Measurements from ENCODE around the gene NPIPA5.
"Not testable (repeated sequence)": the region's sequence is repeated elsewhere in the genome, so short reads cannot be mapped to it uniquely, and the experiment has no call there.

Gene NPIPA5

GRCh38 chr16:15396948-15397594, 19.0 kb upstream of the NPIPA5 start:
- no peak overlapping the region for H3K27ac ChIP-seq
- TF ChIP-seq ZFX (IDR thresholded peaks at IDR 0.05) = no peak
- TF ChIP-seq, protein P1, sequence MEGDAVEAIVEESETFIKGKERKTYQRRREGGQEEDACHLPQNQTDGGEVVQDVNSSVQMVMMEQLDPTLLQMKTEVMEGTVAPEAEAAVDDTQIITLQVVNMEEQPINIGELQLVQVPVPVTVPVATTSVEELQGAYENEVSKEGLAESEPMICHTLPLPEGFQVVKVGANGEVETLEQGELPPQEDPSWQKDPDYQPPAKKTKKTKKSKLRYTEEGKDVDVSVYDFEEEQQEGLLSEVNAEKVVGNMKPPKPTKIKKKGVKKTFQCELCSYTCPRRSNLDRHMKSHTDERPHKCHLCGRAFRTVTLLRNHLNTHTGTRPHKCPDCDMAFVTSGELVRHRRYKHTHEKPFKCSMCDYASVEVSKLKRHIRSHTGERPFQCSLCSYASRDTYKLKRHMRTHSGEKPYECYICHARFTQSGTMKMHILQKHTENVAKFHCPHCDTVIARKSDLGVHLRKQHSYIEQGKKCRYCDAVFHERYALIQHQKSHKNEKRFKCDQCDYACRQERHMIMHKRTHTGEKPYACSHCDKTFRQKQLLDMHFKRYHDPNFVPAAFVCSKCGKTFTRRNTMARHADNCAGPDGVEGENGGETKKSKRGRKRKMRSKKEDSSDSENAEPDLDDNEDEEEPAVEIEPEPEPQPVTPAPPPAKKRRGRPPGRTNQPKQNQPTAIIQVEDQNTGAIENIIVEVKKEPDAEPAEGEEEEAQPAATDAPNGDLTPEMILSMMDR (conservative IDR thresholded peaks at IDR 0.05) = no peak

- H3K27ac ChIP-seq = peak overlapping the region; percentile 77
Observed at GRCh38 chr16:15396509-15396829, 18.4 kb upstream of the NPIPA5 start.

DNA sequence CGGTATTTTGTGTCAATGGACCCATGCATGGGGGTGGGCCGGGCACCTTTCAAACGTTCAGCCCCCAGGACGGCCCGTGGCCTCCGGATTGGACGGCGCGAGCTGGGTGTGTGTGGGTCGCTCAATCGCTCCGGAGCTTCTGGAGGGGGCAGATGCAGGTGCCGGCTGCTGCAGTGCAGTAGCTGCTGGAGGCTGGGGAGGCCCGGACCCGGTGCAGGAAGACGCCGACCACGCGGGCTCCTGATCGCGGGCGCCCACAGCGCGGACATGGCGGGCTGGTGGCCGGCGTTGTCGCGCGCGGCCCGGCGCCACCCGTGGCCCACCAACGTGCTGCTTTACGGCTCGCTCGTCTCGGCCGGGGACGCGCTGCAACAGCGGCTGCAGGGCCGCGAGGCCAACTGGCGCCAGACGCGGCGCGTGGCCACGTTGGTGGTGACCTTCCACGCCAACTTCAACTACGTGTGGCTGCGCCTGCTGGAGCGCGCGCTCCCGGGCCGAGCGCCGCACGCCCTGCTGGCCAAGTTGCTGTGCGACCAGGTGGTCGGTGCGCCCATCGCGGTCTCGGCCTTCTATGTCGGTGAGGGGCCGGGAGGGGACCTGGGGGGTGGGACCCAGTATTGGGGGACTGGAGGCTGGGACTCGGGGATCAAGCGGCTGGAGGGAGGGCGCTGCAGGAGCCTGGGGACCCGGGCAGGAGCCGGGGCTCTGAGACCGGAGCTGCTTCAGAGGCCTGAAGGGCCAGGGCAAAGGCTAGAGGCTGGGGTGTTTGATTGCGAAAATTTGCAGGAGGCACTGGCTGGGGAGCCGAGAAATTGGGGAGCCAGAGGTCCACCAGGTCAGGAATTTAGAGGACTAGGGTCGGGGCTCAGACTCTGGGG, 17.8 kb upstream of the NPIPA5 start, which contains the start of gene MPV17L:
Gene MPV17L, plus strand, starts transcription at position 124 of the 878 bp plus-strand sequence. Its CDS starts 144 bp downstream, at position 268.
- TF ChIP-seq ZFX (IDR thresholded peaks at IDR 0.05) = peak; percentile 79
- peak within 1 kb of the TSS; percentile 77 for H3K27ac ChIP-seq

DNA sequence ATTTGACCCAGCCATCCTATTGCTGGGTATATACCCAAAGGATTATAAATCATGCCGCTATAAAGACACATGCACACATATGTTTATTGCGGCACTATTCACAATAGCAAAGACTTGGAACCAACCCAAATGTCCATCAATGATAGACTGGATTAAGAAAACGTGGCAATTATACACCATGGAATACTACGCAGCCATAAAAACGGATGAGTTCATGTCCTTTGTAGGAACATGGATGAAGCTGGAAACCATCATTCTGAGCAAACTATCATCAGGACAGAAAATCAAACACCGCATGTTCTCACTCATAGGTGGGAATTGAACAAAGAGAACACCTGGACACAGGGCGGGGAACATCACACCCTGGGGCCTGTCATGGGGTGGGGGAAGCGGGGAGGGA, 14.9 kb upstream of the NPIPA5 start:
- not testable (repeated sequence) for H3K27ac ChIP-seq

DNA sequence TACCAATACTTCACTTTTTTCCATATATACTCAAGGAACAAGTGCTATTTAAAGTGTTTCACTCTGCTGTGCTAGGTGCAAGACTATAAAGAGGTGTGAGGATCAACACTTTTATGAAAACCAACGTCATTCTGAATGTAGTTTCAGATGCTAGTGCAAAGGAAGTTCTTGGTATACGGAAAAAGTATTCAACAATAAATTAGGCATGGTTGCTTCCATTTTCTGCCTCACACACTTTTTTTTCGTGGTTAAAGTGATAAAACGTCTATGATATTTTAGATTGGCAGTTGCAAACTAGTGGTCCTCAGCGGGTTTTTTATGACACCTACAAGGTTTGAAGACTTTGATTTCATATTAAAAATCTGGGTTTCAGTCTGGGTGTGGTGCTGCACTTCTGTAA, 11.8 kb upstream of the NPIPA5 start:
- not testable (repeated sequence) for H3K27ac ChIP-seq

GRCh38 chr16:15388060-15388459, 10.0 kb upstream of the NPIPA5 start:
- H3K27ac ChIP-seq = not testable (repeated sequence)

- H3K27ac ChIP-seq = not testable (repeated sequence)
Observed at GRCh38 chr16:15382810-15383209, 4.7 kb upstream of the NPIPA5 start.

- H3K27ac ChIP-seq = not testable (repeated sequence)
Observed at GRCh38 chr16:15357495-15357894, 20.6 kb downstream of the NPIPA5 start.

- not testable (repeated sequence) for H3K27ac ChIP-seq
Observed at GRCh38 chr16:15354846-15355245, 23.2 kb downstream of the NPIPA5 start.

- not testable (repeated sequence) for H3K27ac ChIP-seq
Observed at GRCh38 chr16:15352852-15353251, 25.2 kb downstream of the NPIPA5 start.

DNA sequence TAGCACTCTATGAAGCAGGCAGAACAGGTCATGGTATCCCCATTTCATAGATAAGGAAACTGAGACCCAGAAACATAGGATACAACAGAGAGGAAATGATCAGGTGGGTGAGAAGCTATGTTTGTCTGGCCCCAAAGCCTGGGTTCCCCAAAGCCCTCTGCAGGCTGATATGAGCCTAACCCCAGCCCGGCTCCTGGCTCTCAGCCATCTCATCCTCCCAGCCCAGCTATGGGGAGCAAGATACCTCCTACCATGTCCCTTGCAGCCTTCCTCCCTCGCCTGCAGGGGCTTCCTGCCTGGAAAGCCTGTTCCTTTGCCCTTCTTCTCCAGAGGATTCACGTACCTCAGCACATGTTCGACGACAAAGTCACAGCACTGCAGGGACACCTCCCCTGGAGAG, 26.3 kb downstream of the NPIPA5 start:
- not testable (repeated sequence) for H3K27ac ChIP-seq

- not testable (repeated sequence) for H3K27ac ChIP-seq
Observed at GRCh38 chr16:15351251-15351650, 26.8 kb downstream of the NPIPA5 start.

GRCh38 chr16:15348721-15349120, 29.4 kb downstream of the NPIPA5 start:
- not testable (repeated sequence) for H3K27ac ChIP-seq

- H3K27ac ChIP-seq = not testable (repeated sequence)
Observed at GRCh38 chr16:15342337-15342736, 35.8 kb downstream of the NPIPA5 start.

DNA sequence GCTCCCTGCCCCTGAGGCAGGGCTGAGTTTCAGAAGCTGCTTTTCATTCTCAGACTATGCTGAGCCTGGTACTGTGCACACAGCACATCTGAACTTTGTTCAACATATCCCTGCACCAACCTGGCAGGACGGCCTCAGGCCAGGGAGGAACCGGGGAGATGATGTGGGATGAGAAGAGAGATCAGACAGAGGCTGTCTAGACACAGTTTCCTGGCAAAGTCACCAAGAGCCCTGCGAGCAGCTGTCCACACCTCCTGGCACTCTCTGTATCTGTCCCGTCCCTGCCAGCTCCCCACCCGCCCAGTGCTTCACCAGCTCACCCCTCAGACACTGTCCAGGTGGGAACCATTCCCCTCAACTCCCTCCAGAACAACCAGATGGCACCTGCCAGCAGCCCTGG, 39.1 kb downstream of the NPIPA5 start:
- not testable (repeated sequence) for H3K27ac ChIP-seq

GRCh38 chr16:15337974-15338605, 40.0 kb downstream of the NPIPA5 start:
- H3K27ac ChIP-seq = not testable (repeated sequence)

DNA sequence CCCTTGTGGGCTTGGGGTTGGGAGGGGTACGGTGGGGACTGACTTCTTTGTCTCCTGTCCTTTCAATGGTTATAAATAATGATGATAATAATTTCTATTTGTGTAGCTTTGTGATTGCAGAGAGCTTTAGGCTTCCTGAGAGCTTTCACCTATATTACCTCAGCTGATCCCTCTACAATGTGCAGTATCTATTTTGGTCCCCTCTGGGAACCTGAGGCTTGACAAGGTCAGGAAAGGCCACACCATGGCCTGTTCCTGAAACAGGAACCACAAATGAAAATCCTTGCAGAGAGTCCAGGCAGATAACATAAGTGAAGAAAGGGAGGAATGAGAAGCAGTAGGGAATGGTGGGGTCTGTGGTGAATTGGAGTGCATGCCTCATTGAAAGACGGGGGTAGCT, 42.5 kb downstream of the NPIPA5 start:
- not testable (repeated sequence) for H3K27ac ChIP-seq

GRCh38 chr16:15333969-15334368, 44.1 kb downstream of the NPIPA5 start:
- H3K27ac ChIP-seq = not testable (repeated sequence)

GRCh38 chr16:15330978-15331377, 47.1 kb downstream of the NPIPA5 start:
- H3K27ac ChIP-seq = not testable (repeated sequence)

GRCh38 chr16:15324954-15325353, 53.1 kb downstream of the NPIPA5 start:
- H3K27ac ChIP-seq = not testable (repeated sequence)

DNA sequence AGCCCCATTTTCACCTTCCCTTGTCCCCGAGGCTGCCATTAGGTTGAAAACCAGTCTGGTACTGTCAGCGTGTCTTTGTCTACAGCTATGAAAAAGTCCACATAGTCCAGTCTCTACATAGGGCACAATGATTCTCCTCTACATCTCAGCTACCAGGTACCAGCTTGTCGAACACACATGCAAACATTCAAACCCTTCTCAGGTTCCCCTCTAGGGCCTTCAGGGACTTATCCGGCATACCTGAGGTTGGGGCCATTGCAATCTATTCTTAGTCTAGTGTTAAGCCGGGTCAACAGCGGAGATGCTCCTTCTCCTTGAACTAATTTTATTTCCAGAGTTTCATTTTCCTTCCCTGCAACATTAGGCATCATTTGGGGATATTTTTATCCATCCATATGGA, 54.7 kb downstream of the NPIPA5 start:
- not testable (repeated sequence) for H3K27ac ChIP-seq

All from C4-2B (cell line).